Endothelial cell of umbilical vein (primary cell): Measurements from ENCODE around the gene ZBTB43. TPM values are rescaled to one million over a fixed set of nuclear protein-coding genes. Genes with fewer than 3 reads are reported as not detected.

Experiments
- BruUV-seq: library from RNA; stranded (reverse); fragments of 400-500 nt; replicated peaks from 2 replicates; lab custom pipeline; 2021; lab: Mats Ljungman, UMichigan
- CTCF ChIA-PET: fragments of 300-600, 350-600 bp; sonication (Branson Sonifier 250); formaldehyde crosslinking; loops from one replicate; lab custom pipeline; 2021; ENCODE audit warnings: antibody characterized with exemption, inconsistent platforms; lab: Charles Lee
- POLR2A ChIA-PET: fragments of 300-600, 350-600 bp; sonication (Branson Sonifier 250); formaldehyde crosslinking; loops from one replicate; lab custom pipeline; 2021; ENCODE audit warnings: antibody characterized with exemption, inconsistent platforms; lab: Charles Lee
- DNase-seq: peaks from one replicate; pipeline ENCODE4 v3.0.0-alpha.2; 2011; ENCODE audit warnings: low read depth, low spot score
- FAIRE-seq: peaks from 2 replicates; lab custom pipeline; 2011; peaks lifted over from hg19 to GRCh38; lab: Jason Lieb, UNC
- H2AFZ ChIP-seq: 2 replicates; pipeline ENCODE4 v1.6.0; 2012; ENCODE audit warnings: low read depth, low read length, control low read depth, inconsistent platforms
- H3K27ac ChIP-seq: 2 replicates; pipeline ENCODE4 v1.5.1; 2011; ENCODE audit warnings: low read depth, mild to moderate bottlenecking, control low read depth, low read length, moderate library complexity; ENCODE audit not compliant: insufficient read depth
- H3K27me3 ChIP-seq, 2 experiments: 2 replicates each; pipeline versions ENCODE4 v1.6.0 to v1.6.1; 2011; ENCODE audit warnings: low read length in 2 of 2, mixed read lengths in 1 of 2; ENCODE audit not compliant: control insufficient read depth in 2 of 2, insufficient read depth in 2 of 2
- H3K36me3 ChIP-seq, 2 experiments: 2 replicates in 1 of 2; 3 replicates in 1 of 2; pipeline ENCODE4 v1.5.1; 2011; ENCODE audit warnings: low read length in 2 of 2, mild to moderate bottlenecking in 1 of 2, moderate library complexity in 1 of 2; ENCODE audit not compliant: control insufficient read depth in 2 of 2, insufficient read depth in 2 of 2; ENCODE audit errors: extremely low read depth in 1 of 2
- H3K4me1 ChIP-seq: 3 replicates; pipeline ENCODE4 v1.5.1; 2011; ENCODE audit warnings: mild to moderate bottlenecking, low read length; ENCODE audit not compliant: control insufficient read depth, insufficient read depth; ENCODE audit errors: extremely low read depth
- H3K4me2 ChIP-seq: 2 replicates; pipeline ENCODE4 v1.6.1; 2011; ENCODE audit warnings: low read length, control low read depth, mixed read lengths; ENCODE audit not compliant: insufficient read depth
- H3K4me3 ChIP-seq, 3 experiments: fragments of 200-600 bp in 1 of 3; sonication (generic), shearing (Covaris generic) in 1 of 3; replicated peaks in 1 of 3; 2 replicates each; pipeline ENCODE4 v1.5.1; 2011 to 2016; ENCODE audit warnings: control low read depth in 3 of 3, low read length in 3 of 3, mild to moderate bottlenecking in 2 of 3, inconsistent platforms in 1 of 3, low read depth in 1 of 3, moderate library complexity in 1 of 3; ENCODE audit not compliant: insufficient read depth in 1 of 3
- H3K79me2 ChIP-seq: 2 replicates; pipeline ENCODE4 v1.6.0; 2012; ENCODE audit warnings: low read length, inconsistent platforms; ENCODE audit not compliant: control insufficient read depth, insufficient read depth
- H3K9ac ChIP-seq: replicated peaks from 2 replicates; pipeline ENCODE3; 2011; ENCODE audit warnings: low read length, control low read depth; ENCODE audit not compliant: insufficient read depth; ENCODE audit errors: extremely low read depth
- H3K9me1 ChIP-seq: replicated peaks from 3 replicates; pipeline ENCODE4 v1.6.0; 2011; ENCODE audit warnings: mild to moderate bottlenecking, low read length; ENCODE audit not compliant: control insufficient read depth, insufficient read depth; ENCODE audit errors: extremely low read depth
- H3K9me3 ChIP-seq: replicated peaks from 2 replicates; pipeline ENCODE4 v1.5.1; 2012; ENCODE audit warnings: low read length, inconsistent platforms; ENCODE audit not compliant: control insufficient read depth, insufficient read depth
- H4K20me1 ChIP-seq: replicated peaks from 2 replicates; pipeline ENCODE3; 2011; ENCODE audit warnings: mild to moderate bottlenecking, low read length; ENCODE audit not compliant: control insufficient read depth, insufficient read depth; ENCODE audit errors: extremely low read depth
- GATA2 ChIP-seq: IDR thresholded peaks from 2 replicates; pipeline ENCODE4 v1.7.0; 2011; ENCODE audit warnings: low read depth, mild to moderate bottlenecking, moderate library complexity, mixed read lengths, low read length; ENCODE audit not compliant: insufficient read length, insufficient read depth
- MAX ChIP-seq: IDR thresholded peaks from 2 replicates; pipeline ENCODE4 v1.6.1; 2011; ENCODE audit not compliant: insufficient read depth, insufficient read length
- POLR2AphosphoS5 ChIP-seq: IDR thresholded peaks from 2 replicates; pipeline ENCODE4 v1.6.1; 2012; ENCODE audit warnings: low read depth, mild to moderate bottlenecking, control low read depth, low read length, moderate library complexity; ENCODE audit not compliant: insufficient read depth
- dilution Hi-C: fragments of 300-500 bp; cut with MboI; formaldehyde crosslinking; loops from one replicate; pipeline ENCODE4 v1.15.0; 2019; ENCODE audit warnings: low sequenced_read_pairs; ENCODE audit not compliant: extremely low pct_ligation_motif_present
- intact Hi-C: fragments of 100-400 bp; cut with micrococcal nuclease; formaldehyde crosslinking; loops from one replicate; pipeline ENCODE4 v1.10.0; 2022
- polyA plus RNA-seq, 4 experiments: library from polyadenylated mRNA; depleted of rRNA in 3 of 4; stranded (reverse) in 3 of 4; unstranded in 1 of 4; fragments of >200 nt; gene quantifications; 2 replicates each; pipeline versions ENCODE4 v1.2.1 to v1.2.3, GENCODE V29; 2011 to 2012; ENCODE audit warnings: missing spikeins in 1 of 4
- total RNA-seq: library from RNA; stranded (reverse); gene quantifications from 2 replicates; pipeline ENCODE4 v1.2.3, GENCODE V29; 2021

ZBTB43 gene
- total and polyA plus RNA-seq, 2 donors (not counting 3 experiments of a cell fraction or from before 2014, with no cell fraction given): 3.2 to 9.0 TPM

DNA sequence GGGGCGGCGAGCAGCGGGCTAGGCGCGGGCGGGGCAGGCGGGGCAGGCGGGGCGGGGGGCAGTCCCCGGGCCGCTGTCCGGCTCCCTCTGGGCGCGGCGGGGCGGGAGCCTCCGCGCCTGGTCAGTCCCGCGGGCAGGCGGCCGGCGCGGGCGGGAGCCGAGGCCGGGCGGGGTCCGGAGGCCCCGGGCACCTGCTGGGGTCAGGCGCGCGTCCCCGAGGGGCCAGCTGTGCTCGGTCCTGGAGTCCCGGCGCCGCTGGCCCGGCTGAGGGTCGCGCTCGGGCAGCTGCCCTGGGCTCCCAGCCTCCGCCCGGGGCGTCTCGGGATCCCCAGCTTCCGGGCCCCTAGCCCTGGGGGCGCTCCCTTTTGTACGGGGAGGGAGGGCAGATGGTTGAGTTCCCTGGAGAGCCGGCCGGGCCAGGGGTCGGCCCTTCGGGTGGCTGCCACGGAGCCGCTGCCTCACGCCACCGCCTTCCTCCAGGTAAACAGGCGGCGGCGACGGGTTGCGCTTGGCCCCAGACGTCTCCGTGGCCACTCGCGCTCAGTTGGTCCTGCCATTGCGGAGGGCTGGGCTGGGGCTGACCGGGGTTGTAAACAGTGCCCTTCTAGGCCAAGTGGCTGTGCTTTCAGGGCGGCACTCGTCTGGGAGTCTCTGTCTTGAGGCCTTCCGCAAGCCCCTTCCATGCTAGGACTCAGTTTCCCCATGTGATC, 56.1 kb downstream of the ZBTB43 start:
- Histone ChIP-seq H3K9ac (peak overlapping the region; percentile 66), H3K9me3 (no peaks in the 10 kb centered on the region), H3K4me2 (peak overlapping the region; percentile 96), H2AFZ (peak overlapping the region; percentile 72), H3K79me2 (peaks cover 37% of the 10 kb centered on the region), H3K4me1 (peaks cover 16% of the 10 kb centered on the region), H3K36me3 (peaks cover 0 to 7% of the 10 kb centered on the region in 2 experiments), H3K27ac (peak overlapping the region; percentile 56), H3K9me1 (no peaks in the 10 kb centered on the region), H3K27me3 (peaks cover 20 to 23% of the 10 kb centered on the region in 2 experiments), H4K20me1 (no peaks in the 10 kb centered on the region), H3K4me3 (peak overlapping the region; percentile 73 to 94 (median 85))
- no TSS peak for BruUV-seq
- intact Hi-C loops (loop anchor here (5.0 kb wide), 1 partner anchor 51 kb away; the partner anchor contains the start of gene RALGPS1), dilution Hi-C loops (no loop called here)
- no peak for FAIRE-seq
- no peak for TF ChIP-seq MAX
- TF ChIP-seq GATA2: no peak
- ChIA-PET CTCF (interaction anchor here (0.7 kb wide), 1 partner anchor 117 kb away, joined by 3 read pairs; no protein-coding TSS in a partner anchor), POLR2A (no interaction called here)
- peak; percentile 46 for DNase-seq

DNA sequence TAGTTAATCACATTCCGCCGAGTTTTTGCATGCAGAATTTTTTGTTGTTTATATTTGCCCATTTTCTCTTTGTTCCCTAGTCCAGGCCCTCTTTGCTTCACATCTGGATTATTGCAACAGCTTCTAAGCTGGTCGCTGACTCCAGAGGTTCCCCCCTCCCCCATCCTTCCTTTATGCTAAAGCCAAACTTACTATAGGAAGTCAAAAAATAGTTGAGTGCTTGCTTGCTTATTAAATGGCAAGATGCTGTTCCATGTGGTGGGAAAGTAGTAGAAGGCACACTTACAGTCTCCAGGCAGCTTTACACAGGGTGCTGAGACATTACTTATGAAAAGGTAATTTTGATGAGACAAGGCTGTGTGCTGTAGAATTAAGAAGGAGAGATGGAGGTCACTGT, 56.9 kb downstream of the ZBTB43 start:
- no peak for FAIRE-seq
- TSS peak; percentile 29 for BruUV-seq

More for the DNA sequence above, 56.9 kb downstream of the ZBTB43 start:
- H3K9me1 ChIP-seq: no peaks in the 10 kb centered on the region
- H3K9ac ChIP-seq: no peak overlapping the region
- H3K79me2 ChIP-seq: peaks cover 42% of the 10 kb centered on the region
- H2AFZ ChIP-seq: no peak overlapping the region
- ChIA-PET CTCF (no interaction called here), POLR2A (no interaction called here)
- H3K4me2 ChIP-seq: peak overlapping the region; percentile 96
- no peak overlapping the region for H3K27ac ChIP-seq
- peaks cover 16% of the 10 kb centered on the region for H3K4me1 ChIP-seq
- no peaks in the 10 kb centered on the region for H4K20me1 ChIP-seq
- peak overlapping the region; percentile 73 to 94 (median 85) for H3K4me3 ChIP-seq
- no peak for TF ChIP-seq POLR2AphosphoS5
- intact Hi-C loops (loop anchor here (5.0 kb wide), 1 partner anchor 51 kb away; the partner anchor contains the start of gene RALGPS1), dilution Hi-C loops (no loop called here)
- H3K9me3 ChIP-seq: no peaks in the 10 kb centered on the region
- peaks cover 0 to 7% of the 10 kb centered on the region in 2 experiments for H3K36me3 ChIP-seq
- H3K27me3 ChIP-seq: peaks cover 15 to 18% of the 10 kb centered on the region in 2 experiments
- peak; percentile 35 for DNase-seq
